ENCODE measurements around the gene DEXI. TPM values are rescaled to one million over a fixed set of nuclear protein-coding genes. Genes with fewer than 3 reads are reported as not detected.

The DEXI gene
- total and polyA plus RNA-seq, 10 donors, result 14.9 to 81.5 (median 33.5) TPM

DNA sequence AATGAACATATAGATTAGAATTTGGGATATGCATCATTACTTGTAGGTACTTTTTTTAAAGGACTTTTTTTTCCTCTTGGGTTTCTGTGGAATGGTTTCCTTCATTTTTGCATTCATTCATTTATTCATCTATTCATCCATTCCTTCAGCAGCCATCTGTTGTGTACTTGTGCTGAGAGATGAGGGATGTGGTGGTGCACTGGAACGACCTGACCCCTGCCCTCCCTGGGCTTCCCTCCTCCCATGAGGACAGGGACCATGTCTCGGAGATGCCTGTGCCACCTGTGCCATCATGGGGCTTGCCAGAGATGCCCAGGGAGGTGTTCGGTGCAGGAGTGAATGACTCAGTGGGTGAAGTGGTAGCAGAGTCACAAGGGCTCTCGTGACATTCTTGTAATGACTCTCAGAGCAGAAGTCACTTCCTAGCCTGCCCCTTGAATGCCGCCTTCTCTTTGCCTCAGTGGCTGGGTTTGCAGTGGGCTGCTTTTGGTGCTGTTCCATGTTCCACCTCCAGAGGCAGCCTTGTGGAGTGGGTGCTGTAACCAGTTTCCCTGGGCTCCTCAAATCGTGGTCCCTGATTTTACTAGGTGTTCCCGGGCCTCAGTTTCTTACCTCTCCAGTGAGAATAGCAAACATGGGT, 46.0 kb upstream of the DEXI start:
- H3K9me3 ChIP-seq, result no peaks in the 10 kb centered on the region

GRCh38 chr16:10987361-10988163, 45.3 kb upstream of the DEXI start:
- DNase-seq, result no peak
- peaks cover 0 to 98% (median 14%) of the 10 kb centered on the region in 6 donors for H3K36me3 ChIP-seq
- no peaks in the 10 kb centered on the region for H3K27me3 ChIP-seq (replicated peaks in 1 of 7)
- intact Hi-C loops (cut with DNase I; ENCODE audit: low total_unique reads), result no loop called here
- TF ChIP-seq POLR2AphosphoS5 (IDR thresholded peaks at IDR 0.05), result no peak
- TF ChIP-seq CTCF (IDR thresholded peaks at IDR 0.05 in 8 of 11, conservative IDR thresholded peaks at IDR 0.05 in 3 of 11), result no peak
- no peak for TF ChIP-seq POLR2A (IDR thresholded peaks at IDR 0.05)
- no peaks in the 10 kb centered on the region for H3K9me3 ChIP-seq
- H3K27ac ChIP-seq, result peak overlapping the region in 3 of 8 donors; percentile 11 to 35 (median 22)
- 39 to 55% (median 45%) methylated on average over 11 of the region's 11 CpGs for WGBS, 5 donors
- no peak overlapping the region for H3K4me3 ChIP-seq
- H3K4me1 ChIP-seq, result peaks cover 2 to 40% (median 19%) of the 10 kb centered on the region in 6 donors

More for the DNA sequence above, 46.0 kb upstream of the DEXI start:
- TF ChIP-seq POLR2AphosphoS5 (IDR thresholded peaks at IDR 0.05), result no peak
- peak in 6 of 11 experiments; percentile 31 to 48 (median 42) for TF ChIP-seq CTCF (IDR thresholded peaks at IDR 0.05 in 8 of 11, conservative IDR thresholded peaks at IDR 0.05 in 3 of 11)
- DNase-seq, result no peak
- WGBS, 5 donors, result 45 to 70% (median 64%) methylated on average over 7 of the region's 7 CpGs
- Histone ChIP-seq H3K4me1 (peaks cover 0 to 33% (median 14%) of the 10 kb centered on the region in 6 donors), H3K36me3 (peaks cover 0 to 98% (median 14%) of the 10 kb centered on the region in 6 donors), H3K27me3 (replicated peaks in 1 of 7) (no peaks in the 10 kb centered on the region), H3K27ac (peak overlapping the region in 3 of 8 donors; percentile 11 to 35 (median 22)), H3K4me3 (no peak overlapping the region)
- intact Hi-C loops (cut with DNase I; ENCODE audit: low total_unique reads), result no loop called here

DNA sequence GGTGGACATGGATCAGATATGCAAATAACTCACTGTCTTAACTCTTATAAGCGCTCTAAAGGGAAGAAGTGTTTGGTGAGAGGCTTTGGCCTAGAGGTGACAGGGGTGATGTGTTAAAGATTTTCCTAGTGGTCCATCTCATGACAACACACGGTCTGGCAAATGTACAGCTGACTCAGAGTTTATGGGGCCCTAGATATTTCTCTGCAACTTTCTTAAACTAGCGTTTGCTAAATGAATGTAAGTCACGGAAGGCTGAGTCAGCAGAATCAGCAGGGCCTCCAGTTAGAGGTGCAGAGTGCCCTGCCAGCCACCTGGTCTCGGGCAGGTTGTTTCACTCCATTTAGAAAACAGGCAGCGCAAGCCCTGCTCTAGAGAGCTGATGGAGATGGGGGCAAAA, 42.2 kb upstream of the DEXI start:
- no peak overlapping the region for H3K4me3 ChIP-seq
- 83 to 92% (median 84%) methylated on average over 6 of the region's 6 CpGs for WGBS, 5 donors
- H3K36me3 ChIP-seq, result peaks cover 0 to 98% (median 17%) of the 10 kb centered on the region in 6 donors
- no peak for TF ChIP-seq POLR2AphosphoS5 (IDR thresholded peaks at IDR 0.05)
- TF ChIP-seq POLR2A (IDR thresholded peaks at IDR 0.05), result no peak
- no peak for TF ChIP-seq CTCF (IDR thresholded peaks at IDR 0.05 in 8 of 11, conservative IDR thresholded peaks at IDR 0.05 in 3 of 11)
- no peak overlapping the region for H3K27ac ChIP-seq
- H3K9me3 ChIP-seq, result no peaks in the 10 kb centered on the region
- DNase-seq, result no peak
- intact Hi-C loops (cut with DNase I; ENCODE audit: low total_unique reads), result no loop called here
- peaks cover 6 to 46% (median 28%) of the 10 kb centered on the region in 6 donors for H3K4me1 ChIP-seq
- H3K27me3 ChIP-seq (replicated peaks in 1 of 7), result no peaks in the 10 kb centered on the region

GRCh38 chr16:10983159-10983558, 40.9 kb upstream of the DEXI start:
- no peak overlapping the region for H3K4me3 ChIP-seq
- no peaks in the 10 kb centered on the region for H3K27me3 ChIP-seq (replicated peaks in 1 of 7)
- peaks cover 6 to 41% (median 25%) of the 10 kb centered on the region in 6 donors for H3K4me1 ChIP-seq
- H3K9me3 ChIP-seq, result no peaks in the 10 kb centered on the region
- peaks cover 0 to 98% (median 26%) of the 10 kb centered on the region in 6 donors for H3K36me3 ChIP-seq
- intact Hi-C loops (cut with DNase I; ENCODE audit: low total_unique reads), result no loop called here
- 80 to 86% (median 82%) methylated on average over 8 of the region's 8 CpGs for WGBS, 5 donors
- TF ChIP-seq CTCF (IDR thresholded peaks at IDR 0.05 in 8 of 11, conservative IDR thresholded peaks at IDR 0.05 in 3 of 11) (peak in 1 of 11 experiments; percentile 21), POLR2AphosphoS5 (IDR thresholded peaks at IDR 0.05) (no peak)
- DNase-seq, result no peak
- H3K27ac ChIP-seq, result peak overlapping the region in 1 of 8 donors; percentile 34

Data from spleen (tissue), 11 donors.